Prostate gland (tissue), 2 donors: ENCODE measurements around the gene PTBP1.
A peak's percentile ranks its signal among the peaks of the same experiment; 100 is the strongest.

Experiments
- CTCF ChIP-seq, 4 experiments: fragments of 200-600 bp in 2 of 4; fragments of 450-650 bp in 2 of 4; sonication (generic) in 2 of 4; IDR thresholded peaks; 1 replicate in 3 of 4; 2 replicates in 1 of 4; pipeline ENCODE4 v1.5.1; 2016 to 2019; ENCODE audit warnings: antibody characterized with exemption in 4 of 4, mild to moderate bottlenecking in 2 of 4, moderate library complexity in 2 of 4
- POLR2A ChIP-seq: fragments of 450-650 bp; IDR thresholded peaks from one replicate; pipeline ENCODE4 v1.6.1; 2016; ENCODE audit warnings: antibody characterized with exemption, mild to moderate bottlenecking
- POLR2AphosphoS5 ChIP-seq: sonication (generic); formaldehyde crosslinking; IDR thresholded peaks from one replicate; pipeline ENCODE4 v1.6.1; 2017; ENCODE audit warnings: antibody characterized with exemption

DNA sequence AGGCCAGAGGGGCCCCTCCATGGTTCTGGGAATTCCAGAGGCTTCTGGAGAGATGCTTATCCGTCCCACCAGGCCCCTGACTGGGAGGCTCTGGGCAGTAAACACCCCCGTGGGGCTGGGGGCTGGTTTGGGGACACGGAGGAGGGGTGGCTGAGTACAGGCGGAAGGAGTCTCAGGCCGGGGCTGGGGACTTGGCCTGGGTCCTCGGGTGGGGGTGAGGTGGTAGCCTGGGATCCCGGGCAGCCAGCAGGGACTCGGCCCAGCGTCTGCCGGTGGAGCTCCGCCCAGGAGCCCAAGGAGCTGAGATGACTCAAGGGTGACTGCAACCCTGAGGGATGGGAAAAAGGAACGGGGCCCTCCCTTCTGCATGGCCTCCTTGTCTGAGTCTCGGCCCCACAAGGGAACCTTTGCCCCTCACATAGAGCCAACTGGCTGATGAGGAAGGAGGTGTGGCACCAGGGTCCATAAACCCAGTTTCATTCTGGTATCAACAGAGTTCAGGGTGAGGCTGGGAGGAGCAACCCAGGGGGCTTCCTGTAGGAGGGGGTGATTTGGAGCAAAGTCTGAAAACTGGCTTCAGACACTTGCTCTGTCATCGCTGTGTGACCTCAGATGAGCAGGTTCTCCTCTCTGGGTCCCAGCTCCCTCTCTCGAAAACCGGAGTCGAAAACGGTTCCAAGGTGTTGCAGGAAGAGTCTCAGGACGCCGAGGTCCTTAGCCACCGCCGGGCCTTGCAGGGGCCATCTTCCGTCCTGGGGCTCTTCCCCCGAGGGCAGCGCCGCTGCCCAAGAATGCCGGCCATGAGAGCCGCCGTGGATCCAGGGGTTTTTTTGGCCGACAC is 45.5 kb upstream of the PTBP1 start:
- TF ChIP-seq CTCF (IDR thresholded peaks at IDR 0.05), result no peak
- no peak for TF ChIP-seq POLR2AphosphoS5
- peak; percentile 20 for TF ChIP-seq POLR2A
